Cardiac muscle cell (in vitro differentiated cells and primary cell): Measurements from ENCODE around the gene PDX1. TPM values are rescaled to one million over a fixed set of nuclear protein-coding genes. Genes with fewer than 3 reads are reported as not detected.

Experiments used
- DNase-seq, 2 donors: peaks; one replicate each; pipeline versions ENCODE4 v3.0.0 to v3.0.0-alpha.2; 2010 to 2017; ENCODE audit warnings: low read depth in 1 of 2, low spot score in 1 of 2
- H3K27ac ChIP-seq: fragments of 200-600 bp; sonication (generic); 2 replicates; pipeline ENCODE4 v1.5.1; 2016
- H3K27me3 ChIP-seq: fragments of 200-600 bp; sonication (generic); 2 replicates; pipeline ENCODE4 v1.6.0; 2016; ENCODE audit warnings: control low read depth
- H3K36me3 ChIP-seq: fragments of 200-600 bp; sonication (generic); 2 replicates; pipeline ENCODE4 v1.5.1; 2016; ENCODE audit warnings: control low read depth
- H3K4me1 ChIP-seq: fragments of 200-600 bp; sonication (generic); 2 replicates; pipeline ENCODE4 v1.8.1; 2017; ENCODE audit warnings: low read depth, mild to moderate bottlenecking, mixed run types
- H3K4me3 ChIP-seq: fragments of 200-600 bp; sonication (generic); 2 replicates; pipeline ENCODE4 v1.5.1; 2016; ENCODE audit warnings: mild to moderate bottlenecking
- H3K9me3 ChIP-seq: fragments of 200-600 bp; sonication (generic); 2 replicates; pipeline ENCODE4 v1.5.1; 2017; ENCODE audit warnings: low read depth, mild to moderate bottlenecking, control low read depth
- polyA plus RNA-seq: library from polyadenylated mRNA; unstranded; fragments of >200 nt; fragmentation: Nextera tagmentation; extraction: Ambion mirVana; gene quantifications from 2 replicates; pipeline ENCODE4 v1.2.1, GENCODE V29; 2016
- total RNA-seq: library from RNA; depleted of rRNA; stranded (reverse); fragments of >200 nt; gene quantifications from 2 replicates; pipeline ENCODE4 v1.2.3, GENCODE V29; 2016
- TF ChIP-seq, protein P1 (sequence below): IDR thresholded peaks from 2 replicates; pipeline ENCODE4 v1.5.1; 2012; ENCODE audit warnings: low read depth, mild to moderate bottlenecking, low read length

PDX1 gene
- total and polyA plus RNA-seq, 2 experiments from 2014 or later: not detected

- TF ChIP-seq, protein P1, sequence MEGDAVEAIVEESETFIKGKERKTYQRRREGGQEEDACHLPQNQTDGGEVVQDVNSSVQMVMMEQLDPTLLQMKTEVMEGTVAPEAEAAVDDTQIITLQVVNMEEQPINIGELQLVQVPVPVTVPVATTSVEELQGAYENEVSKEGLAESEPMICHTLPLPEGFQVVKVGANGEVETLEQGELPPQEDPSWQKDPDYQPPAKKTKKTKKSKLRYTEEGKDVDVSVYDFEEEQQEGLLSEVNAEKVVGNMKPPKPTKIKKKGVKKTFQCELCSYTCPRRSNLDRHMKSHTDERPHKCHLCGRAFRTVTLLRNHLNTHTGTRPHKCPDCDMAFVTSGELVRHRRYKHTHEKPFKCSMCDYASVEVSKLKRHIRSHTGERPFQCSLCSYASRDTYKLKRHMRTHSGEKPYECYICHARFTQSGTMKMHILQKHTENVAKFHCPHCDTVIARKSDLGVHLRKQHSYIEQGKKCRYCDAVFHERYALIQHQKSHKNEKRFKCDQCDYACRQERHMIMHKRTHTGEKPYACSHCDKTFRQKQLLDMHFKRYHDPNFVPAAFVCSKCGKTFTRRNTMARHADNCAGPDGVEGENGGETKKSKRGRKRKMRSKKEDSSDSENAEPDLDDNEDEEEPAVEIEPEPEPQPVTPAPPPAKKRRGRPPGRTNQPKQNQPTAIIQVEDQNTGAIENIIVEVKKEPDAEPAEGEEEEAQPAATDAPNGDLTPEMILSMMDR: no peak
- Histone ChIP-seq H3K4me1 (no peaks in the 10 kb centered on the region), H3K4me3 (no peak overlapping the region), H3K9me3 (no peaks in the 10 kb centered on the region), H3K36me3 (no peaks in the 10 kb centered on the region), H3K27ac (no peak overlapping the region), H3K27me3 (peaks cover 91% of the 10 kb centered on the region)
- no peak for DNase-seq
These were observed 14.2 kb upstream of the PDX1 start for GRCh38 chr13:27905650-27906049.

DNA sequence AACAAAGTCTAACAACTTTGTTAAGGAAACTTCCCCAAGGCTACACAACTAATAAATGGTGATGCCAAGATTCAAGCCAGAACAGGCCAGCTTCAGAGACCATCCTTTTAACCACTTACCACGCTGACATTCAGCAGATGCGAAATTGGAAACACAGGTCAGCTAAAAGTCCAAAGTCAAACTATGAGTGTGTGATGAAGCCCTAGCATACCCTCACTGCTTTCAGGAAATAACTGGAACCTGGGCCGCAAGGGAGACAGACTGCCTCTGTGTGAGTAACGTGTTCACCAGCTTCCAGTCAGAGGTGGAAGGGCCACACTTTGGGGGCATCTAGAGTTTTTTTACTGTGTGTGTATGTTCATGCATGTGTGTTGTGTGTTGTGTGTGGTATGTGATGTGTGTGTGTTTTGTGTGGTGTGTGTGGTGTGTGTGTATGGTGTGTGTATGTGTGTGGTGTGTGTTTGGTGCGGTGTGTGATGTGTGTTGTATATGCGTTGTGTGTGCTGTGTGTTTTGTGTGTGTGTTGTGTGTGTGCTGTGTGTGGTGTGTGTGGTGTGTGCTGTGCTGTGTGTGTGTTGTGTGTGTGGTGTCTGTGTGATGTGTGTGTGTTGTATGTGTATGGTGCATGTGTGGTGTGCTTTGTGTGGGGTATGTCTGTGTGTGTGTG, 12.5 kb upstream of the PDX1 start:
- Histone ChIP-seq H3K27me3 (peaks cover 93% of the 10 kb centered on the region), H3K27ac (no peak overlapping the region), H3K36me3 (no peaks in the 10 kb centered on the region), H3K4me3 (no peak overlapping the region), H3K9me3 (no peaks in the 10 kb centered on the region), H3K4me1 (no peaks in the 10 kb centered on the region)
- TF ChIP-seq, protein P1: no peak
- DNase-seq: no peak

DNA sequence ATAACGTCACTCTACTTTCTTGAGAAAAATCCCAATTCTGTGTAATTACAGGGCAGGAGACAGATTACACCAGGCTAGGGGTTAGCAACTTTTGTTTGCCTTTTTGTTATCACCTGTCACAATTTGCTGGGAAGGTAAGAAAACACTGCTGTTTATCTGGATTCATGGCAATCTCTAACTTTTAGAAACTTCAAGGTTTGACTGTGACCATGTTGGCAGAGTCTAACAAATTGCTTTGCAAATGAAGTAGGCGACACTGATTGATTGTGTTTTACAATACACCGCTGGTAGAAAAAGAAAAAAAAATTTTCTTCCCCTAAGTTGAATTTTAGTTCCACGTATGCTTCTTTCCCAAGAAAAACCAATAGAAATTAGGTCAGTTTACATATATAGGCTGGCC, 10.4 kb upstream of the PDX1 start:
- Histone ChIP-seq H3K27me3 (peaks cover 95% of the 10 kb centered on the region), H3K27ac (no peak overlapping the region), H3K36me3 (no peaks in the 10 kb centered on the region), H3K4me1 (no peaks in the 10 kb centered on the region), H3K9me3 (no peaks in the 10 kb centered on the region), H3K4me3 (no peak overlapping the region)
- DNase-seq: no peak
- TF ChIP-seq, protein P1: no peak

- H3K27me3 ChIP-seq: peaks cover 95% of the 10 kb centered on the region
- H3K4me1 ChIP-seq: no peaks in the 10 kb centered on the region
- TF ChIP-seq, protein P1: no peak
- H3K9me3 ChIP-seq: no peaks in the 10 kb centered on the region
- no peak overlapping the region for H3K27ac ChIP-seq
- H3K36me3 ChIP-seq: no peaks in the 10 kb centered on the region
- no peak overlapping the region for H3K4me3 ChIP-seq
- no peak for DNase-seq
These were observed 8.3 kb upstream of the PDX1 start for GRCh38 chr13:27911521-27911920.

- no peaks in the 10 kb centered on the region for H3K4me1 ChIP-seq
- DNase-seq: no peak
- no peaks in the 10 kb centered on the region for H3K9me3 ChIP-seq
- H3K36me3 ChIP-seq: no peaks in the 10 kb centered on the region
- TF ChIP-seq, protein P1: no peak
- H3K4me3 ChIP-seq: no peak overlapping the region
- H3K27me3 ChIP-seq: peaks cover 96% of the 10 kb centered on the region
- H3K27ac ChIP-seq: no peak overlapping the region
These were observed 6.6 kb upstream of the PDX1 start for GRCh38 chr13:27913160-27913559.
